Progenitor cell of endocrine pancreas (in vitro differentiated cells): ENCODE data around the gene SPOUT1. TPM values are rescaled to one million over a fixed set of nuclear protein-coding genes. Genes with fewer than 3 reads are reported as not detected.

Source experiments
- DNase-seq: peaks from one replicate; pipeline ENCODE4 v3.0.0; 2021; ENCODE audit warnings: low spot score; ENCODE audit not compliant: unreplicated experiment
- H3K27ac Mint-ChIP-seq: 2 replicates; pipeline ENCODE4 v1.8.0; 2021; ENCODE audit warnings: mild to moderate bottlenecking, moderate library complexity, mixed read lengths
- H3K27me3 Mint-ChIP-seq: 2 replicates; pipeline ENCODE4 v1.8.0; 2021; ENCODE audit warnings: mixed read lengths
- H3K36me3 Mint-ChIP-seq: 2 replicates; pipeline ENCODE4 v1.8.0; 2022; ENCODE audit warnings: mixed read lengths; ENCODE audit not compliant: insufficient read depth
- H3K4me1 Mint-ChIP-seq: 2 replicates; pipeline ENCODE4 v1.8.0; 2021; ENCODE audit warnings: low read depth, mixed read lengths
- H3K4me3 Mint-ChIP-seq: 2 replicates; pipeline ENCODE4 v1.8.0; 2021; ENCODE audit warnings: low read depth, mild to moderate bottlenecking, moderate library complexity, mixed read lengths
- H3K9me3 Mint-ChIP-seq: 2 replicates; pipeline ENCODE4 v1.8.0; 2021; ENCODE audit warnings: low read depth, mixed read lengths
- total RNA-seq: library from RNA; stranded (reverse); gene quantifications from 2 replicates; pipeline ENCODE4 v1.2.1, GENCODE V29; 2021
- TF ChIP-seq, protein P1 (sequence below): fragments of 200-600 bp; sonication (generic); IDR thresholded peaks from one replicate; pipeline ENCODE4 v1.5.0; 2021; ENCODE audit warnings: antibody characterized with exemption, mild to moderate bottlenecking; ENCODE audit not compliant: unreplicated experiment

The SPOUT1 gene
- total RNA-seq, 1 donor from 2014 or later: 47.5 TPM

GRCh38 chr9:128774804-128775203, 54.8 kb downstream of the SPOUT1 start:
- H3K27ac Mint-ChIP-seq: no peak overlapping the region
- DNase-seq: no peak
- H3K36me3 Mint-ChIP-seq: peaks cover 2% of the 10 kb centered on the region
- H3K27me3 Mint-ChIP-seq: no peaks in the 10 kb centered on the region
- H3K4me3 Mint-ChIP-seq: no peak overlapping the region
- TF ChIP-seq, protein P1, sequence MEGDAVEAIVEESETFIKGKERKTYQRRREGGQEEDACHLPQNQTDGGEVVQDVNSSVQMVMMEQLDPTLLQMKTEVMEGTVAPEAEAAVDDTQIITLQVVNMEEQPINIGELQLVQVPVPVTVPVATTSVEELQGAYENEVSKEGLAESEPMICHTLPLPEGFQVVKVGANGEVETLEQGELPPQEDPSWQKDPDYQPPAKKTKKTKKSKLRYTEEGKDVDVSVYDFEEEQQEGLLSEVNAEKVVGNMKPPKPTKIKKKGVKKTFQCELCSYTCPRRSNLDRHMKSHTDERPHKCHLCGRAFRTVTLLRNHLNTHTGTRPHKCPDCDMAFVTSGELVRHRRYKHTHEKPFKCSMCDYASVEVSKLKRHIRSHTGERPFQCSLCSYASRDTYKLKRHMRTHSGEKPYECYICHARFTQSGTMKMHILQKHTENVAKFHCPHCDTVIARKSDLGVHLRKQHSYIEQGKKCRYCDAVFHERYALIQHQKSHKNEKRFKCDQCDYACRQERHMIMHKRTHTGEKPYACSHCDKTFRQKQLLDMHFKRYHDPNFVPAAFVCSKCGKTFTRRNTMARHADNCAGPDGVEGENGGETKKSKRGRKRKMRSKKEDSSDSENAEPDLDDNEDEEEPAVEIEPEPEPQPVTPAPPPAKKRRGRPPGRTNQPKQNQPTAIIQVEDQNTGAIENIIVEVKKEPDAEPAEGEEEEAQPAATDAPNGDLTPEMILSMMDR: no peak
- peaks cover 14% of the 10 kb centered on the region for H3K4me1 Mint-ChIP-seq
- no peaks in the 10 kb centered on the region for H3K9me3 Mint-ChIP-seq

DNA sequence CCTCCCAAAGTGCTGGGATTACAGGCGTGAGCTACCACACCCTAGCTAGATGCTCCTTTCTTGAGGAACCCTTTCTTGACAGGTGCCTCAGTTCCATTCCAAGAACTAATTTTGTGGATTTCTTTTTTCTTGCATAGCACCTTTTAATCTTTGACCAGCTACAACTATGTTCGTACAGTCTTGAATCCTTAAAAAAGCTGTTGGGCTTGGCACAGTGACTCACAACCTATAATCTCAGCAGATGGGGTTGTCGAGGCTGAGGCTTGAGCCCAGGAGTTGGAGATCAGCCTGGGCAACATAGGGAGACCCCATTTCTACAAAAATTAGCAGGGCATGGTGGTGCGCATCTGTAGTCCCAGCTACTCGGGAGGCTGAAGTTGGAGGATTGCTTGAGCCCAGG, 56.5 kb downstream of the SPOUT1 start:
- peaks cover 2% of the 10 kb centered on the region for H3K36me3 Mint-ChIP-seq
- peak overlapping the region; percentile 93 for H3K4me3 Mint-ChIP-seq
- no peaks in the 10 kb centered on the region for H3K9me3 Mint-ChIP-seq
- H3K27me3 Mint-ChIP-seq: no peaks in the 10 kb centered on the region
- H3K27ac Mint-ChIP-seq: no peak overlapping the region
- no peak for DNase-seq
- TF ChIP-seq, protein P1: no peak
- peaks cover 15% of the 10 kb centered on the region for H3K4me1 Mint-ChIP-seq

GRCh38 chr9:128771745-128772519, 57.7 kb downstream of the SPOUT1 start, which contains the start of gene ZER1:
ZER1 (minus strand) TSS chr9:128771927; CDS start chr9:128755565, 16,362 bp downstream.
- peaks cover 2% of the 10 kb centered on the region for H3K36me3 Mint-ChIP-seq
- peak; percentile 89 for DNase-seq
- H3K27me3 Mint-ChIP-seq: no peaks in the 10 kb centered on the region
- peak within 1 kb of the TSS; percentile 99 for H3K27ac Mint-ChIP-seq
- H3K4me1 Mint-ChIP-seq: peaks cover 15% of the 10 kb centered on the region
- peak within 1 kb of the TSS; percentile 93 for H3K4me3 Mint-ChIP-seq
- no peaks in the 10 kb centered on the region for H3K9me3 Mint-ChIP-seq
- TF ChIP-seq, protein P1: no peak

GRCh38 chr9:128771094-128771721, 58.4 kb downstream of the SPOUT1 start:
- TF ChIP-seq, protein P1: no peak
- Mint-ChIP-seq H3K27ac (peak overlapping the region; percentile 98), H3K27me3 (no peaks in the 10 kb centered on the region), H3K9me3 (no peaks in the 10 kb centered on the region), H3K36me3 (peaks cover 2% of the 10 kb centered on the region), H3K4me1 (peaks cover 15% of the 10 kb centered on the region), H3K4me3 (peak overlapping the region; percentile 93)
- no peak for DNase-seq

DNA sequence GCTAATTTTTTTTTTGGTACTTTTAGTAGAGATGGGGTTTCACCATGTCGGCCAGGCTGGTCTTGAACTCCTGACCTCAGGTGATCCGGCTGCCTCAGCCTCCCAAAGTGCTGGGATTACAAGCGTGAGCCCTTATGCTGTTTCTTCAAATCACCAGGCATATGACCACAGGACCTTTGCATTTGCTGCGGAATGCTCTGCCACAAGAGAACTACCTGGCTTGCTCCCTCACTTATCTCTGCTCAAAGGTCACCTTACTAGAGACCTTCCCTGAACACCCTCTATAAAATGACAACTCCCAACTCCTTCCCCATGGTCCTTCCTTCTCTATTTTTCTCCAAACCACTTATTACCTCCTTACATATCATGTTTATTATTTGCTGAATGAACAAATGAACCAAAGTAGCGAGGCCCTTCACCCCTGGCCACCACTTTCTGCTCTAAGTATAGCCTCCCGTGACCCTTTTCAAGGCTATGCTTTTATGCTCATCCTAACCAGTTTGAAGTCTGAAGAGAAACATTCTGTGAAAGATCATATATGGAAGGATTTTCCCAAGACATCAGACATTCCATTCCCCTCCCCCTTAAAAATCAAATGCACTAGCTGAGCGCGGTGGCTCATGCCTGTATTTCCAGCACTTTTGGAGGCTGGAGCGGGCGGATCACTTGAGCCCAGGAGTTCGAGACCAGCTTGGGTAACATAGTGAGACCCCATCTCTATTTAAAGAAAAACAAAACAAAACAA, 59.1 kb downstream of the SPOUT1 start:
- Mint-ChIP-seq H3K4me3 (peak overlapping the region; percentile 93), H3K36me3 (peaks cover 2% of the 10 kb centered on the region), H3K4me1 (peaks cover 18% of the 10 kb centered on the region), H3K27ac (peak overlapping the region; percentile 98), H3K27me3 (no peaks in the 10 kb centered on the region), H3K9me3 (no peaks in the 10 kb centered on the region)
- no peak for DNase-seq
- TF ChIP-seq, protein P1: no peak
